Renal cortex interstitium (tissue), 11 donors: ENCODE data around the gene BST1. TPM values are rescaled to one million over a fixed set of nuclear protein-coding genes. Genes with fewer than 3 reads are reported as not detected.
"Not testable (repeated sequence)": the region's sequence is repeated elsewhere in the genome, so short reads cannot be mapped to it uniquely, and the experiment has no call there.

Experiments used
- DNase-seq, 11 donors: peaks; one replicate each; pipeline ENCODE4 v3.0.0-alpha.2; 2013; ENCODE audit warnings: low read depth in 9 of 11, low spot score in 4 of 11; ENCODE audit errors: extremely low read depth in 1 of 11
- polyA plus RNA-seq, 3 donors: library from polyadenylated mRNA; unstranded; fragments of 120-200 nt; gene quantifications; one replicate each; pipeline ENCODE4 v1.2.1, GENCODE V29; 2013; ENCODE audit not compliant: insufficient read length in 3 of 3

Gene BST1
- polyA plus RNA-seq, 3 donors = 14.4 to 16.7 (median 15.2) TPM

DNA sequence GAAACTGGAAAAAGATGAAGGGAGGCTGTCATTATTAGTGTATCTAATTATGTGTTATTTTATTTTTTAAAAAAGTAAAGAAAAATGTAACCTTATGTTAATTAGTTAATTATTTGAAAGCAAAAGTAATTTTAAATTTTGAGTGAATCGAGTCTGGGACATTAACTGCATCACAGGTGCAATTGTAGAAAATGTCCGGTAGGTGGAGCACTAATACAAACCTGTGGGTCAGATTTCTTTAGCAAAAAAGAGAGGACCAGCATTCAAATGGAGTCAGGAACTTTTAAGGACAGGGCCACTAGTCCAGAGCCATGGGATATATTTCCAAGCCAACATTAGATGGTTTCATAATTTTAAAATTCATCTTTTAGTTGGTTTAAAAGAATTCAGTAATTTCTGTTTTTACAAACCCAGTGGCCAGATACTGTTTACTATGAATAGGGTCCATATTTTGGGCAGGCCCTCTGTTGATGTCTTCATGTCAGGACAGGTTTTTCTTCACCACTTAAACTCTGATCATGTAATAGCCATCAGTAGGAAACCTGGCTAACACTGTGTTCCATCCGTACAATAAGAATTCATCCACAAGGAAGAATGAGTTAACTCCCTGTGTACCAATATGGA lies 27.2 kb downstream of the BST1 start:
- DNase-seq = peak in 1 of 11 donors; percentile 10

DNA sequence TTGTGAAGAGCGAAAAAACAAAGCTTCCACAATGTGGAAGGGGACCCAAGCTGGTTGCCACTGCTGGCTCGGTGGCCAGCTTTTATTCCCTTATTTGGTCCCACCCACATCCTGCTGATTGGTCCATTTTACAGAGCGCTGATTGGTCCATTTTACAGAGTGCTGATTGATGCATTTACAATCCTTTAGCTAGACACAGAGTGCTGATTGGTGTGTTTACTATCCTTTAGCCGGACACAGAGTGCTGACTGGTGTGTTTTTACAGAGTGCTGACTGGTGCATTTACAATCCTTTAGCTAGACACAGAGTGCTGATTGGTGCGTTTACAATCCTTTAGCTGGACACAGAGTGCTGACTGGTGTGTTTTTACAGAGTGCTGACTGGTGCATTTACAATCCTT lies 30.2 kb downstream of the BST1 start:
- not testable (repeated sequence) for DNase-seq

DNA sequence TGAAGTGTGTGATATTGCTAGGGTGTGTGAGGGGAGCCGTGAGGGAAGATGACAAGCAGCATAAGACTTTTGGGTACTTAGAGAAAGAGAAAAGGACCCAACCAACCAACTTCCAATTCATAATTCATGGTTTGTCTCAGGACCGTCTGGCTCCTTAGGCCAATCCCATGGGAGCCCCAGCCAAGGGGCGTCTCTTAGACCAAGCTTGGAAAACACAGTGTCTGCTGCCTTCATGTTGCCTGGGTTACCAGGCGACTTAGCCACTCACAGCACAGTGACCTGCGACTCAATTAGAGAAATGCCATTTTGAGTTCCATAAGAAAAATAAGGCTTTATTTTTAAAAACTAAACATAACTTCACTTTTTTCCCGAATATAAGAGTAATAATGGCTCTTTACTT lies 32.7 kb downstream of the BST1 start:
- no peak for DNase-seq

DNA sequence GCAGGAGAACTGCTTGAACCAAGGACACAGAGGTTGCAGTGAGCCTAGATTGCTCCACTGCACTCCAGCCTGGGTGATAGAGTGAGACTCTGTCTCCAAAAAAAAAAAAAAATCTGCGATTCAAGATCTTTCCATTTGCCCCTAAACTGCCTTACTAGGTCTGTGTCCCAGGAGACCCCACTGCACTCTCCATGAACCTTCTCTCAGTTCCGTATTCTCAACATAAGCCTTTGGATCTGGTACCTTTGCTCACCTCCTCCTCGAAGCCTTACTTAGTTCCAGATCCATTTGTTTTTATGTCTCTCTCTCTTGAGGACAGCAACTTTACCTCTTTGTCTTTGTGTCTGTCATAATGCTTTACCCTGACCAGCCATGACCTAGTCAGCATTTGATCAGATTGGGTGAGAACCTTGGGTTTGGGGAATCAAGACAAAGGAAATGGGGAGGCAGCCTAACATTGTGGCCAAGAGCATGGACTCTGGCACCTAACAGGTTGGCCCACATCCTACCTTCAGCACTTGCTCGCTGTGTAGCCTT lies 33.7 kb downstream of the BST1 start:
- DNase-seq = no peak

DNA sequence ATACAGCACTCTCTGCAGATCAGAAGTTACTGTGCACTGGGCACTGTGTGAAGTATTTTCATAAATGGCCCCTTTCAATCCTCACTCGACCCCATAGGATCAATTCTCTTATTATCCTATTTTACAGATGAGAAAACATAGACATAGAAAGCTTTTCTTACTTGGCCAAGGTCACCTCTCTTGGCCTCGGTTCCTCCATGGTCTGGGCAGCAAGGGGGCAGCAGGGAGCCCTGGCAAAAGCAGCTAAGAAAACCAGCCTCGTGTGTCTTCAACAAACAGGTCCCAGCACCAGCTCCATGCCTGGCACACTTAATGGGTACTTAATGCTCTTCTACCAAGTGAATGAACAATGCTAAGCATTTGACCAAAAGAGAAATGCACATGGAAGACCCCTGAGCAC lies 34.4 kb downstream of the BST1 start:
- no peak for DNase-seq

DNA sequence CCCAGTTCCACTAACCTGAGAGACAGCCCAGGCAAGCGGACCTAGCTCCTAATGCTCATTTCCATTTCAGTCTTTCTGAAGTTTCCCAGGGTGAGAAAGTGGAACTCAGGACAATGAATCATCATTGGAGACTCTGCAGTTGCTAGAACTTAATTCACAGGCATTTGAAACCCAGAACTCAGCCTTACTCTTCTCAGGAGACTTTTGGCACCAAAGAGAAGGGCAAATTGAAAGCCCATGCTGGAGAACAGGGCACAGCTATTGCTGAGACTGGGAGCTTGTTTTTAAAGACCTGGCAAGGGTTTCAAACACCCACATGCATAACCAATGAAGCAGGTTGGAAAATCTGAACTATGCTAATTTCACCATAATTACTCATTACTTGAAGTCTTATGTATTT lies 36.0 kb downstream of the BST1 start:
- no peak for DNase-seq

DNA sequence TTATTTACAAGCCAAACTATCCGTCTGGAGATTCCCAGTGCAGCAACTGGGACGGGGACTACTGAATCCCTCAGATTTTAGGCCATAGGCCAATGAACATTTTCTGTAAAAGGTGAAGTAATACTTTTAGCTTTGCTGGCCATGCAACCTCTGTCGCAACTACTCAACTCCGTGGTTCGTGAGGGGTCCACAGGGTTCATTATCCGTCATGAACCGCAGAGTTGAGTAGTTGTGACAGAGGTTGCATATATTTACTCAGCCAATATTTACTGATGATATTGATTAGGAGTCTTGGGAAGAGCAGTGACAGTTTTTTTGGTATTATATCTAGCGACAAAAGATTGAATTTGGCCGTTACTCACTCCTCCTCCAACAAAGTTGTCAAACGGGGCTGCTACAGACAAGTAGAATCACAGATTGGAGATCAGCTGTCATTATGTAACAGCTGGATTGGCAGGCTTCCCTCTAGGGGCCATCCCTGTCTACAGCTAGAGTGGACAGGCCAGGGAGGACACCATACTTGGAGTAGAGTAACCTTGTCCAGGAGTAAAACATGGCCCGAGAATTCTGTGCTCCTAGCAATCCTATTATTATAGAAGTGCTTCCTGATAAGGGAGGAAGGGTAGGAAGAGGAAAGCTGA lies 38.0 kb downstream of the BST1 start:
- no peak for DNase-seq

DNA sequence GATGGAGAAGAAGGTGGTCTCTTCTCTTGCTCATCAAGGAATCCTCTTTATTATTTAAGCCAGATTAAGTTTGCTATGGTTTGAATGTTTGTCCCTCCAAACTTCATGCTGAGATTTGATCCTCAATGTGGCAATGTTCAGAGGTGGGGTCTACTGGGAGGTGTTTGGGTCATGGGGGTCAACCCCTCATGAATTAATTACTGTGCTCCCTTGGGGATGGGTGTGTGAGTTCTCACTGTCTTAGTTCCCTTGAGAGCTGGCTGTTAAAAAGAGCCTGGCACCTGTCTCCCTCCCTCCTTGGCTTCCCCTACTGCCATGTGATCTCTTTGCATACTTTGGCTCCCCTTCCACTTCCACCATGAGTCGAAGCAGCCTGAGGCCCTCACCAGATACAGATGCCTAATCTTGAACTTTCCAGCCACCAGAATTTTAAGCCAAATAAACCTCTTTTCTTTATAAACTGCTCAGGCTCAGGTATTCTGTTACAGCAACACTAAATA lies 39.3 kb downstream of the BST1 start:
- no peak for DNase-seq

DNA sequence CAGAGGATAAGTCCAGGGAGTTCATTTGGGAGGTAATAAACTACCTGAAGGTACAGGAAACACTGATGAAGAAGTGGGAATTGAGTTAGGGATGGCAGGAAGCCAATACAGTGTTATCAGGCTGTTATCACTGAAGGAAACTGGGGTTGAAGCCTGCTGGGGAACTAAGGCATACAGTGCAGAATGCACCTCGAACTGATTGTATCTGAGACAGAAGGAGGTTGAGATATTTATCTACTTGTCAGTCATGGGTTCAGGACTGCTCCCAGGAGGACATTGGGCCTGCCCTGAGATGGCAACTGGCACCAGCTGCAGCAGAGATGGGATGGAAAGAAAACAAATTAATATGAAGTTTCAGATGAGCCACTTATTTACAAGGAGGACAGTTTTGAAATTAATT lies 39.8 kb downstream of the BST1 start:
- no peak for DNase-seq

DNA sequence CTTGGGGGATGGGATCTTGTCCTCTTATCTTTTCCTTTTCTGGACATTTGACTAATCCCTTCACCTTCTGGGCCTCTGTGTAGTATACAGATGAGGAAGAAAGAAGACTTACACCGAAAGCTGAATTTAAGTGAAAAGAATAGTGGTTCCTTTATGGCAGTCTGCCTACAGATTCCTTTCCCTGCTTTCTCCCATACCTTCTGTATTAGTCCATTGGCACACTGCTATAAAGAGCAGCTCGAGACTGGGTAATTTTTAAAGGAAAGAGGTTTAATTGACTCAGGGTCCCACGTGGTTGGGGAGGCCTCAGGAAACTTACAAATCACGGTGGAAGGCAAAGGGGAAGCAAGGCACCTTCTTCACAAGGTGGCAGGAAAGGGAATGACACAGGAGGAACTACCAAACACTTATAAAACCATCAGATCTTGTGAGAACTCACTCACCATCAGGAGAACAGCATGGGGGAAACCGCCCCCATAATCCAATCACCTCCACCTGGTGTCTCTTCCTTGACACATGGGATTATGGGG lies 41.2 kb downstream of the BST1 start:
- DNase-seq = no peak

DNA sequence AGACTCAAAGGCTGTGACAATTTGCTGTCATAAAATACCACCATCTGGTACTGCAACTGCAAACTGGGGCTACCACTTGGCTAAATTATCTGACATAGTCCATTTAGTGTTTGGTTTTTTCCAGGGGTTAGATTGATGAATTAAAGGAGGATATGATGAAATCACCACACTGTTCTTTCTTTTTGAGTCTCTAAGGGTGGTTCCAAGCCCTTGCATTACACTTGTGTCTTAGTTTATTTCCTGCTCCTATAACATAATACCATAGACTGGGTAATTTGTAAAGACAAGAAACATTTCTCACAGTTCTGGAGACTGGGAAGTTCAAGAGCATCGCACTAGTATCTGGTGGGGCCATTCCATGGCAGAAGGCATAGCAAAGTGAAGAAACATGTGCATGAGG lies 43.2 kb downstream of the BST1 start:
- DNase-seq = no peak

DNA sequence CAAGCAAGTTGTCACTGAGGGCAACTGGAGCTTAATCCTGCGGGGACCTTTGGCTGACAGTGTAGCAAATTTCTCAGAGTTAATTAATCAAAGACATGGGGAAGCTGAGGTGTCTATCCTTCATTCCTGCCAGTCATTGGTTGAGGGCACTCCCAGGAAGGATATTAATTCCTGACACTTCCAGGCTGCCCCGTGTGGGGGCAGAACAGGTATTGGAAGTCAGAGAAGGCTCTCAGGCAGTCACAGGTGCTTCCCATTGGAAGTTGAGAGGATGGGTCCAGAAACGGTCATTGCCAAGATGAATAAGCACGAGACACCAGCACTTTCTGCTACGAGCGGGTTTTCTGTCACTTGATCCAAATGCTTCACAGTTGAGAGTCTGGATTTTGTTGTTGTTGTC lies 46.1 kb downstream of the BST1 start:
- DNase-seq = no peak

DNA sequence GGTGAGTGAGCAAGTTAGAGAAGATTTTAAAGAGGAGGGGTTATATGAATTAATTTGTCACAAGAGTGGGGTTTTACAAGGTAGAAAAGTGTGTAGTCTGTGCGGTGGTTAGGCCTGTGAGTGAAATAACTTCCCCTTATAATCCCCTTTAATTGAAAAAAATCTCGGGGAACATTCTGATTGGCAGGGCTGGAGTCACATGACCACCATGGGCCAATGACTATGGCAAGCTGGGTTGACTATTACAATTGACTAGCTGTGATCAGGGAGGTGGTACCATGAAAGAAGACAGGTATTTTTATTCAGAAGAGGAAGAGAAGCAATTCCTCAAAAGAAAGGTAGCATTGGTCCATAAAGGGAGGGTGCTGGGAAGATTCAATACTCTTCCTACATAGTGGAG lies 48.3 kb downstream of the BST1 start:
- no peak for DNase-seq

DNA sequence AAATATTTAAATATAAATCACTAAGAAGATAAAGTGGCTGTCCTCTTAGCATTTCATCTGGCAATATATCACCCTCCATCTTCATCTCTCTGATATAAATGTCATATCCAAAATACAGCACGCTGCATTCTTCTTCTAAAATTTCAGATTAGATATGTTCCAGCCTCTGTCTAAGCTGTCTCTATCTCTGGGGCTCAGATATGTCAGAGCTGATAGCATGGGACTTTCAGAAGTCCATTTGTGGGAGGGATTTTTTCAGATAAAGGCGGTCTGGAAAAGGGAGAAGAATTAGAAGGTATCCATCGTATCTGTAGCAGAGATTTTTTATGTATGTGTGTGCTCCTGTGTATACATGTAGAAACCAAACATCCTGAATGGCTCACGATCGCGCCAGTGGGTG lies 50.2 kb downstream of the BST1 start:
- no peak for DNase-seq

DNA sequence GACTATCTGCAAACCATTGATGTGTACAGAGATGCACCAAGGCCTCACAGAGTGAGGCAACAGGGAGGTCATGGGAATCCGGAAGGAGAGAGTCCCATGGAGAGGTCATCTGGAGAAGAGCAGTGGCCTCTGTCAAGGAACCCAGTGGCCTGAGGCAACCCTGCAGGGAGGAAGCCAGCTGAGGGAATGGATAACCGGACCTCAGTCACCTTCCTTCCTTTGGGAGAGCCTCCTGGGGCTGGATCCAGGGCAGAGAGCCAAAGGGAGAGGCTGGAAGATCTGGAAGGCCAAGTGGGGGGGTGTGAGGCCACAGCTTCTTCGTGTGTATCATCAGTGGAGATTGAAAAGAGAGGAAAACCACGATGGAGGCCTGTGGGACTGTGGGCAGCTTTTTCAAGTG lies 50.9 kb downstream of the BST1 start:
- no peak for DNase-seq

DNA sequence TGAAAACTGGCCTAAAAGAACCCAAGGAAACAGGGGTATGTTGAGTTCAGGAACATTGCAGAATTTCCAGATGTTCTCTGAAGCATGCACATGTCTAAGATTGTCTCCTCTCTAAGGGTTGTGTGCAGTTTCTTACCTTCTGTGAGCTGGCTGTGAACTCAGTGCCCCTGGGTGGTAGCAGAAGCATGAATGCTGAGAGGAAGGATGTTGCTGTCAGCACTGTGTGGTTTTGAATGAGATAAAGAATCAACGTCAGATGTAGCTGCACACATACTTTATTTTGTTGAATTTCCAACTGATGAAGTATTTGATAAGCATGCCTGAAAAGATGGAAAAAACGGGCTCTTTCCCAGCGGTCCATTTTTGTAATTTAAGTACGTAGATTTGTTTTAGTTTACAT lies 51.5 kb downstream of the BST1 start:
- no peak for DNase-seq

DNA sequence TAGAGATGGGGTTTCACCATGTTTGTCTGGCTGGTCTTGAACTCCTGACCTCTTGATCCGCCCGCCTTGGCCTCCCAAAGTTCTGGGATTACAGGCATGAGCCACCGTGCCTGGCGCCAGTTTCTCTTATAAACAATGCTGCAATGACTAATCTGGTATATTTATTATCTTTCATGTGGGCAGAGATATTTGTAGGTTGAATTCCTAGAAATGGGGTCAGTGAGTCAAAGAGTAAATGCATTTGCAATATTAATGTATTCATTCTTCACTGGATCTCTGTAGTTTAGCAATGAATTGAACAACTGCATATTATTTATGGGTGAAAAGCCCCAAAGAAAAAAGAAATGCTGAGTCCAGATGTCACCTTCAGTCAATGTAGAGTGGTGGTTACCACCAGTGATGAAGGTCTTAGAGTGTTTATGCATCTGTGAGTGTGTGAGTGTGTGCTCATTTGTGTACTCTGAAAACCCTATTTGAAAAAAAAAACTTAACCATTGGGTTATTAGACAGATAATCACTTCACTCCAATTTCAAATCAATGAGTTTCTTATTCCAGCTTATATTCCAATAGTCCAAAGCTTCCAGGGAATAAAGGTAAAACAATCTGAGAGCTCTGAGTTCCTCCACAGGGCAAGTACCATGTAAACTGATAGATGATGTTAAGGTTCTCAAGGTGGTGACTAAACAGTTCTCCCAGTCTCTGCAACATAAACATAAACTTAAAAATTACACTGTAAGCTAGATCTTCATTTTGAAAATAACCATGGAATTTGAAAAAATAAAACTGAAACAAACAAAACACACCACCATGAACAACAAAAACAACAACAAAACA lies 52.7 kb downstream of the BST1 start:
- no peak for DNase-seq

DNA sequence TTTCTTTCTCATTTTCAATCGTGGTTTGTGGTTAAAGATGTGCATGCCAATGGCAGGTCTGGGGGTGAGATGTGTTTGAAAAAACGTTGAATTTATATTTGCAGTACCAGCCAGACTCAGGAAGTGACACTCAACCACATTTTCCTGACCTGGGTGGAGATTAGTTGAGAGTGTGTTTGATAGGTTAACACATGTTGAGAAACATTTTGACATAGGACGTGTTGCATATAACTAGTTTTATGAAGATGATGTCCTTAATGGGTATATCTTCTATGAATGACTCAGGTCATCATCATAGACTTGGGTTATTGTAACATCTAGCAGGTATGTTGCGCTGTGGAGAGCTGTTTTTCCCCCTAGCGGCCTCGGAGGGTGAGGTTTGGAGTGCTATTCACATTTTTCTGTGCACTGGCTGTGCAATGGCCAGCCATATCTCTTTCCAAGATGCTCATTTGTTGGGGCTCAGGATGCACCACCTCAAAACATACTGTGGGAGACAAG lies 53.5 kb downstream of the BST1 start:
- no peak for DNase-seq

DNA sequence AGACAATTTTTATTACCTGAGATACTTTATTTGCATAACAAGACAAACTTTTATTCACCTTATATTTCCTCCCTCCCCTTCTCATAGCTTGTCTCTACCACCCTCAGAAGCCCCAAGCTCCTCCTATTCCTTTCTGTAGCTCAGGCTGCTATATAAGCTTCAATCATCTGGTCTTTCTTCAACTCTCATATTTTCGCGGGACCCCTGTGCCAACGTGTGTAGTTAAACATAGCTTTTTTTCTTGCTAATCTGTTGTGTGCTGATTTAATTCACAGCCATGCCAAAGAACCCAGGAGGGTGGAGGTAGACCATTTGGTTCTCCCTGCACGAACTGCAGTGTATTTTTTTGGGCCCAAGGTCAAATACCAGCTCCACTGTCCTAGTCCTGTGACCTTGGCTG lies 54.2 kb downstream of the BST1 start:
- no peak for DNase-seq

DNA sequence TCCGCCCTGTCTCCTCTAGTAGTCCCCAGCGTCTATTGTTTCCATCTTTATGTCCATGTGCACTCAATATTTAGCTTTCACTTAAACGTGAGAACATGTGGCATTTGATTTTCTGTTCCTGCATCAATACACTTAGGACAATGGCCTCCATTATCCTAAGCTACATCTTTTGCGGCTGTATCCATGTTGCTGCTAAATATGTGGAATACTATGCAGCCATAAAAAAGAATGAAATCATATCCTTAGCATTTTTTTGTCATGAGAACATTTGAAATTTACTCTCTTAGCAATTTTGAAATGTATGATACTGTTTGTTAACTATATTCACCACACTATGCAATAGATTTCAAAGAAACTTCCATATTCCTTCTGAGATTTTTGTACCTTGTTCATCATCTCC lies 55.4 kb downstream of the BST1 start:
- DNase-seq = no peak
